ENCODE results near the gene TOMM34.

TOMM34 gene

GRCh38 chr20:44932916-44933315 lies 27.3 kb downstream of the TOMM34 start:
- DNase-seq (ENCODE audit: low read depth in 1 of 2, low spot score in 1 of 2) = no peak

GRCh38 chr20:44931911-44932310 lies 28.3 kb downstream of the TOMM34 start:
- no peak for DNase-seq (ENCODE audit: low read depth in 1 of 2, low spot score in 1 of 2)

- no peak for DNase-seq (ENCODE audit: low read depth in 1 of 2, low spot score in 1 of 2)
These were observed 29.6 kb downstream of the TOMM34 start for GRCh38 chr20:44930517-44931168.

GRCh38 chr20:44928595-44928994 lies 31.6 kb downstream of the TOMM34 start:
- no peak for DNase-seq (ENCODE audit: low read depth in 1 of 2, low spot score in 1 of 2)

- no peak for DNase-seq (ENCODE audit: low read depth in 1 of 2, low spot score in 1 of 2)
These were observed 35.7 kb downstream of the TOMM34 start for GRCh38 chr20:44924541-44924940.

GRCh38 chr20:44921447-44921846 lies 38.8 kb downstream of the TOMM34 start:
- DNase-seq (ENCODE audit: low read depth in 1 of 2, low spot score in 1 of 2) = no peak

- no peak for DNase-seq (ENCODE audit: low read depth in 1 of 2, low spot score in 1 of 2)
These were observed 41.4 kb downstream of the TOMM34 start for GRCh38 chr20:44918761-44919160.

- DNase-seq (ENCODE audit: low read depth in 1 of 2, low spot score in 1 of 2) = no peak
These were observed 41.9 kb downstream of the TOMM34 start for GRCh38 chr20:44918342-44918741.

- no peak for DNase-seq (ENCODE audit: low read depth in 1 of 2, low spot score in 1 of 2)
These were observed 42.8 kb downstream of the TOMM34 start for GRCh38 chr20:44917399-44917798.

- DNase-seq (ENCODE audit: low read depth in 1 of 2, low spot score in 1 of 2) = no peak
These were observed 43.6 kb downstream of the TOMM34 start for GRCh38 chr20:44916586-44916985.

- DNase-seq (ENCODE audit: low read depth in 1 of 2, low spot score in 1 of 2) = no peak
These were observed 45.3 kb downstream of the TOMM34 start for GRCh38 chr20:44914924-44915323.

- no peak for DNase-seq (ENCODE audit: low read depth in 1 of 2, low spot score in 1 of 2)
These were observed 48.0 kb downstream of the TOMM34 start for GRCh38 chr20:44912189-44912588.

GRCh38 chr20:44911264-44911921 lies 48.8 kb downstream of the TOMM34 start:
- DNase-seq (ENCODE audit: low read depth in 1 of 2, low spot score in 1 of 2) = peak in 1 of 2 donors; percentile 20

GRCh38 chr20:44910690-44911262 lies 49.4 kb downstream of the TOMM34 start:
- DNase-seq (ENCODE audit: low read depth in 1 of 2, low spot score in 1 of 2) = no peak

- peak; percentile 43 to 63 for DNase-seq (ENCODE audit: low read depth in 1 of 2, low spot score in 1 of 2)
These were observed 50.1 kb downstream of the TOMM34 start, which contains the start of gene PABPC1L for GRCh38 chr20:44909872-44910689. PABPC1L (plus strand) TSS chr20:44910060; CDS start chr20:44910144, 84 bp downstream.

GRCh38 chr20:44908987-44909871 lies 51.0 kb downstream of the TOMM34 start:
- DNase-seq (ENCODE audit: low read depth in 1 of 2, low spot score in 1 of 2) = no peak

GRCh38 chr20:44904377-44904776 lies 55.8 kb downstream of the TOMM34 start:
- no peak for DNase-seq (ENCODE audit: low read depth in 1 of 2, low spot score in 1 of 2)

- no peak for DNase-seq (ENCODE audit: low read depth in 1 of 2, low spot score in 1 of 2)
These were observed 58.2 kb downstream of the TOMM34 start for GRCh38 chr20:44901974-44902373.

GRCh38 chr20:44900231-44900854 lies 59.9 kb downstream of the TOMM34 start:
- DNase-seq (ENCODE audit: low read depth in 1 of 2, low spot score in 1 of 2) = no peak

GRCh38 chr20:44897133-44897532 lies 63.1 kb downstream of the TOMM34 start:
- no peak for DNase-seq (ENCODE audit: low read depth in 1 of 2, low spot score in 1 of 2)
